GM21825 (cell line): ENCODE measurements around the gene TSPAN2.

Experiments used
- ATAC-seq: cut with Tn5 transposase; IDR thresholded peaks from one replicate; pipeline ENCODE4 v1.9.1; 2021; ENCODE audit warnings: mild to moderate bottlenecking, moderate library complexity; ENCODE audit not compliant: unreplicated experiment

Gene TSPAN2

DNA sequence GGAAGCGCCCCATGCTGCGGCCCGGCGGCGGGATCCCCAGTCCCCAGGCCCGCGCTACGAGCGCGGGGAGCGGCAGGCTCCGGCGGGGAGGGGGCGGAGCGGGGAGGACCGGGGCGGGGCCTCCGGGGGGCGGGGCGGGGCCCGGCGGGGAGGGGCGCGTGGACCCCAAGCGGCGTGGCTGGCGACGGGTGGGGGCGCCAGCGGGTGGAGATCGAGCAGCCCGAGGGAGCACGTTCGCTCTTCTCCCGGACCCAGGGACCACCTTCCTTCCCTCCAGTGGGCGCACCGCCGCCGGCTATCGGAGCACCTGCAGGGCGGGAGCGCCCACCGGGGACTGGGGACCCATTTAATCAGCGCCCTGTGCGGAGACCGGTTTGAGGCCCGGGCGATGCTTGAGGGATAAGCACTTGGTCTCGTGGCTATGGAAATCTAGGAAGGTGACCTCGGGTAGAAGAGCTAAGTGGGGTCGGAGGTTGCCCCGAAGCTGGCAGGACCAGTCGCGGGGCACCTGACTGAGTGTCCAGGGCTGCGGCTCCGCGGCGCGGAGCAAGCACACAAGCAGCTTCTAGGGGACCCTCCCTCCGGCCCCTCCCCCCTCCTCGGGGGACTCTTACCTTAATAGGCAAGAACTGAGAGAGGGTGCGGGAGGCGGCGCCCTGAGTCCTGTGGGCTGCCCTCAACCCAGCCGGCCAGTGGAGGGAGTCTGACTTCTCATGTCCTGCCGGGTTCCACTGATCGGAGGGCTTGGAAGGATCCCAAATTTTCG, at the start of gene TSPAN2:
TSPAN2 (minus strand) TSS at position 84 of the 766 bp plus-strand sequence; CDS start at position 13, 71 bp downstream.
- no peak for ATAC-seq

DNA sequence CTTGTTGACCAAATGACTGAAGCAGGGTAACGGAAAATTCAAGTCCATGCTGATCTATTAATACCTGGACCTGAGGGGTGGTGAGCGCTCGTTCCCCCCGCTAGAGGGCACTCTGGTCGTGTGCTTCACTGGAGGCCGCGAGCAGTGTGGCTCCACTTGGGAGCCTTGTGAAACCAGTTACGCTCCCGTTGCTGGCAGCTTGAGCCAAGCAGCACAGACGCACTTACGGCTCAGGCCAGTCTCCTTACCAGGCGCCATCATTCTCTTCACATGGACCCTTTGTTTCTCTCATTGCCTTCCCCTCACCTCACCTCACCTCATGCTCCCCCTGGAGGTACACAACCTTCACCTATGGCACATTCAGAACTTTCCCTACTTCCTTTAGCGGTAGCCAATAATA, 49.7 kb upstream of the TSPAN2 start:
- ATAC-seq = peak; percentile 81

DNA sequence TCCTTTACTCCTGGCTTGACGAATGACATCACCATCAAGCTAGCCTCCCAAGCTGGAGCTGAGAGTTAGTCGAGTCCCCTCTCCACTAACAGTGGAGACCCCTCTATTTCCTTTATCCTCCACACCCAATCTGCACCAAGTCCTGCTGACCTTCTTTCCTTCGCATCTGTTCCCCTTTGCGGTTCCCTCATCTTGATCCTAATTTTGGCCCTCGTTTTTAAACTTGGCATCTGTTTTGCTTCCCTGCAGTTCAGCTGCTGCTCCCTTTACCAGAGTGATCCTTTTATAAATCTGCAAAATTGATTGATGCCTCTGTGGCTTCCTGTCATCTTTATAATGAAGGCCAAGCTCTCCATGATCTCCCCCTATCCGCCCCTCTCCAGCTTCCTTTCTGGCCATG, 49.0 kb upstream of the TSPAN2 start:
- ATAC-seq = no peak

DNA sequence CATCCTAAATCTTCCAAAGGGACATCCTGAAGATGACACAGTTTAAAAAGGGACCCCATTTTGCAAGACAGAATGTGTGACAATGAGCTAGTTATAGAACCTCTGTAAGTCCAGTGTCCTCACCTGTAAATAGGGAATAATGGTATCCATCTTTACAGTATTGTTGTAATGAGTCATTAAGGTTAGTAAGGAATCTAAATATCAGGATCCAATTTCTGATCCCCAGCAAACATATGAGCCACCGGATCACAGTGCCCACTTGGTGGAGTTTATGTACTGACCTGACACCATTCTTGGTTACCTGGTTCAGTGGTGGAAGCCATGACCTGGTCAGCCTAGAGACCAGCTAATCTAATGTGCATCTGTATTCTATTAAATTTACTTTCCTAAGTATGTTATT, 47.9 kb upstream of the TSPAN2 start:
- no peak for ATAC-seq

DNA sequence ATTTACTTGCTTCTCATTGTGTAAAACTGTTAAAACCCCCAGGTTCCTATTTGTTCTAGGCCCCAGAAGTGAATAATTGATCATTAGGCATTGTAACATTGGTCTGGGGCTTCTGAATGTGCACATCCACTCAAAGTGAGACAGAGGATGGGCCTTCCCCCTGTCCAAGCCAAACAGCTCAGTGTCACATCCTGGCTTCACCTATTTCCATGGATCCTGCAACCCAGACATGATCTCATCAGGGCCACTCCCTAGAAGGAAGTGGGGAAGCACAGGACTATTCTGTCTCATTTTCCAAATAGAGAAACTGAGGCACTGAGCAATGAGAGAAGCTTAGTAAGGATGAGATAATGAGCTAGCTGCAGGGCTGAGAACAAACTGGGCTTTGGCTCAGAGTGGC, 47.4 kb upstream of the TSPAN2 start:
- no peak for ATAC-seq

DNA sequence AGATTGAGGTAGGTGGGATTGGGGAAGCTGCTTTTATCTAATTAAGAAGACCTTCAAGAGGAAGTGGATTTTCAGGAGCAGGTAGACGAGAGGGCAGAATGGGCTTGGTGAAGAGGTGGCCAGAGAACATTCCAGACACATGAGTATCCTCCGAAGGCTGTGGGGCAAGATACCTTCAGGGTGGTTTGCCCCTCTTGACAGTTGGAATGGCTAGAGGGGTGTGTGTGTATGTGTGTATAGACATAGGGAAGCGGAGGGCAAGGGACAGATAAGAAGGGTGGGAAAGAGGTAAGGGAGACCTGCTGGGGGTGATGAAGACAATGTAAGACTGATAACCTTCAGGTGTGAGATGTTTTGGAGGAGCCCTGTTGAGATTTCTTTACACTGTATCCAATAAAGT, 46.8 kb upstream of the TSPAN2 start:
- no peak for ATAC-seq

DNA sequence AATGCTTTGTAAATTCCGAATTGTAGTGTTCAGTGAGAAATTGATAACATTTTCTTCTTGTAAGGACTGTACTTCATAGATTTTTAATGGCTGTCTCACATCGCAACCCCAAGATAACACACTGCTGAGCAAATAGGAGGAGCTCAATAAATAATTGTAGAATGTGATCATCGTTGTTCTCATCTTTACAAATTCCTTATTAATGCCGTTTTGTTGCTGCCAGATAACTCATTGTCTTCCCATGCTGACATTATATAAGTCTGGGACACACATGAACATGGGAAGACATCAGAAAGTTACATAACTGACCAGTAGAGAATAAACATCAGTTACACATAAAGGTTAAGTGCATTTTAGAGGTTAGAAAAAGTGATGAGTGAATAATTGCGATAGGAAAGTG, 46.4 kb upstream of the TSPAN2 start:
- ATAC-seq = no peak

DNA sequence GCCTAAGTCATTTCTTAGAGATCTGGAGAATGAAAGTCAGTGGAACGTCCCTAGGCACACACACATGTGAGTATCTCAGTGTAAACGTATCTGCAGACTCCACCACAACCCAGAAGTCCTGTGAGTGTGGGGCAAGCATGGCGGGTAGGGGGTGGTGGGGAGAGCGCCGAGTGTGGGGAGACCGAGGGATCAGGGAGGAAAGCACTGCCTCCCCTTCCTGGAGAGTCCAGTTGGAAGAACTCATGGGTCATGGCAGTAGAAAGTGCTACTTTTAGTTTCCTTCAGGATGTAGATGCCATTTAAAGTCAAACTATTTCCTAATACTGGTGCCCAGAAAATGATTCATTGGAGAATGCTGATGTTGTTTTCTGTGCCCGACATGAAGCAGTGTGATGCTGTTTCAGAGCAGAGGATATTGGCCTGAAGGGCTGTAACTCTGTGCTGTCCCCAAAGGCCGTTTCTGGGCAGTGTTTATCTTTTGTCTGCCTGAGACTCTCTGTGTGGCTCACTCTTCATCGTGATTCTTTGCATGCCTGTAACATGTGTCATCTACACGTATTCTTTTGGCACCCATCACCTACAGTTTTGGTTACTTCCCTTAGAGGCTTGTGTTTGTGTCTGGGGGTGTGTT, 45.7 kb upstream of the TSPAN2 start:
- no peak for ATAC-seq

DNA sequence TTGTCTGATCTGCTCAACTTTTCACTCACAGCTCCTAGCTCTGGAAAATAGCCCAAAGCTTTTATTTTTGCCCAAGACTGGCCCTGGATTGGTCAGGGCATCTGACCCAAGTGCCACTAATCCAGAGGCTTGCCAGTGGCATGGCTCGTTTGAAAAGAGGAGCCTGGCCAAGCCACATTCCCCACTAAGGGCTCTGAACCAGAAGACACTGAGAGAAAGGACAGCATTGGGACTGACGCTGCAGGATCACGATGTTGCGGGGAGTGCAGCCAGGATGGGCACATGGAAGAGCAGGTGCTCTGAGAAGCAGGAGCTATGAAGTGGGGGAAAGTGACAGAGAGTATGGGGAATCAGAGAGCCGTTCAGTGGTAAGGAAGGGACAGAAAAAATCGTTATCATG, 44.9 kb upstream of the TSPAN2 start:
- ATAC-seq = no peak

DNA sequence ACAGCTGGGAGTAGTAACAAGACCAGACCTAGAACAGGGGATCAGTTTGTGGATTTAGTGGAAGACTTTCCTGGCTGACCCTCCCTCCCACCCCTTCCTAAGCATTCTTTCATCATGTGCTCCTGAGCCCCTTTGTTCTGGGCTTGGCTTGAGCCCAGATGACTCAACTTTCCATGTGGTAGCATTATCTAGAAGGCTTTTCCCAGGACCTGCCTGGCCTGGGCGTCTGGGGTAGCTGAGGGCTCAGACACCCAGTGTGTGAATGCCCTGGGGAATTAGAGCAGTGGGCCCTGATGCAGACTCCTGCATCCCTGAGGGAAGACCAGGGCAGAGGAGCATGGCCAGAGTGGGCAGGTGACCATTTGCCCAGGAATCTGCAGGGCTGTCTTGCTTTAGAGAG, 44.1 kb upstream of the TSPAN2 start:
- no peak for ATAC-seq

DNA sequence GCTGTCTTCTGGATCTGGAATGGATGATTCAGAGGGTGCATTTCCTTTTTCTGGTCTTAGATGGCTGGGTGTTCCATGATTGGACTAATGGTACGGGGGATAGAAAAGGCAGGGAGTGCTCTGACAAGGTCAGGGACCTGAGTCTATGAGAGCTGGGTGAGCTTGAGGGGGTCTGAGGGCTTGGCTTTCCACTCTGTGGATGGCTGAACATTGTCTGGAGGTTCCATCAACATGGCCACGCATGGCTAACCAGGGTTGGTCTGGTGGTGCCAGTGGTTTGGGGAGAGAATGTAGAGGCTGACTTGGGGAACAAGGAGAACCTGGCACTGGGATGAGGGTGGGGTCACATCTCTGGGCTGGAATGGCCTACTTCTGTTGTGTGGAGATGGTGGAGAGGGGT, 41.5 kb upstream of the TSPAN2 start:
- ATAC-seq = no peak

DNA sequence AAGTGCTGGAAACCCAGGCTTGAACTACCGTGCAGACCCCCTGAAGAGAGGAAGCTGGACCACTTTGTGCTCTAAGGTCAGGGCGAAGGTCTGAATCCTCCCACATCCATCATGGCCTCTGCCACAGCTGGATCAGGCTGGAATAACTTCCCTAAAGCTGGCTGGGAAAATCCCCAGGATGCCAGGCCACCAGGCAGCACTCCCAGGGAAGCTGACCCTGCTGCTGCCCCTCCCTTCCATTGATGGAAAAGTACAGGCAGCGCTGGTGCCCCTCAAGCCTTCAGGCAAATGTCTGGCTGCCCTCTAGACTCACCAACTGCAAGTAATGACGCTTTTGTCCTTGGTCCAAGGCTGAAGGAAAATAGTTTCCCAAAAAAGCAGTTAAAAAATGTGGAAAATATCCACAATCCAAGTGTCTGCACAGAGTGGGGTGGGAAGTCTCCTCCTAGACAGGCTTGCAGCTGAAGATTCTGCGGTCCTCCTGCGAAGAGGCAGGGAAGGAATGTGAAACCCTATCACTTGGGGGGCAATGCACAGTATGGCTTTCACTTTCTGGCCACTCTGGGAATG, 39.9 kb upstream of the TSPAN2 start:
- ATAC-seq = no peak

DNA sequence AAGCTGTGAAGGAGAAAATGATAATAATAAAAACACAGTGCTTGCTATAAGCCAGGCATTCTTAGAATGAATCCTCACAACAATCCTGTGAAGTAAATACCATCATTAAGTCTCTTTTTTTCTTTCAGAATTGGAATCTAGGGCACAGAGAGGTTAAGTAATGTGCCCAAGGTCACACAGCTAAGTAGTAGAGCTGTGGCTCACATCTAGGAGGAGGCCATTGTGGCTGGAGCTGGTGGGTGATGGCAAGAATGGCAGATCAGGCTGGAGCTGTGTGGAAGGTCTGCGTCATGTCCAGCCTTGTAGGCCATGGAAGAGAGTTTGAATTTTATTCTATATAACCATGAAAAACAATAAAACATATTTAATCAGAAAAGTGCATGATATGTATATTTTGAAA, 38.2 kb upstream of the TSPAN2 start:
- no peak for ATAC-seq

DNA sequence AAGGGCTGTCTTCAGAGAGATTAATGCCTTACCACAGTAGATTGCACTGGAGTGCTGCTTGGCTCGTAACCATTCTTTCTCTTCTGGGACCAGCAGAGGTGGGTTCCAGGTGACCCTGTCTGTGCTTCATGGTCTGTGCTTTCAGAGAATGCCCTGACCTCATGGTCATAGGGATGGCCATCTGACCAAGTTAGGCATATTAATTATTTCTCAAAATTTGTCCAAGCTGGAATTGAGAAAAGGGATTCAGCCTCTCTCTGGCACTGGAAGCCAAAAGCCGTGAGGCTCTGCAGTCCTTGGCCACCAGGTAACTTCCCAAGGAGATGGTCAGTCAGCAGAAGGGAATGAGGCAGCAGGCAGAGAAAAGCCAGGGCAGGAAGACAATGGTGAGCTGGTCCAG, 37.2 kb upstream of the TSPAN2 start:
- ATAC-seq = no peak

DNA sequence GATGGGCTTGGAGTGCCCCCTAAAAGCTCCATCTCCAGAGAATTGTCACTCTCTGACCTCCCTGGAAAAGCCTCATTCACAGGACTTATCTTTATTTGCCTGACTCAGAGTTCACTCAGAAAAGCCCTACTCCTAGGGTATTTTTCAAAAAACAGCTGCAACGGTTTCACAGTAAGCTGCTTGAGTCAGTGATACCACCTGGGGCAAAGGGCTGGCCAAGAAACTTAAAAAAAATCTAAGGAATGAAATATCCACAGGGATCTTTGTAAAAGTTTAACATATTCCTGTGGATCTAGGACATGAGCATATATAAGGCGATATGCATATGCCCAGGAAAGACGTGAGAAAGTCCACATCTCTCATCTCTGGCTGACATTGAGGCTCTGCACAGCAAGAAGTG, 33.8 kb upstream of the TSPAN2 start:
- ATAC-seq = no peak

DNA sequence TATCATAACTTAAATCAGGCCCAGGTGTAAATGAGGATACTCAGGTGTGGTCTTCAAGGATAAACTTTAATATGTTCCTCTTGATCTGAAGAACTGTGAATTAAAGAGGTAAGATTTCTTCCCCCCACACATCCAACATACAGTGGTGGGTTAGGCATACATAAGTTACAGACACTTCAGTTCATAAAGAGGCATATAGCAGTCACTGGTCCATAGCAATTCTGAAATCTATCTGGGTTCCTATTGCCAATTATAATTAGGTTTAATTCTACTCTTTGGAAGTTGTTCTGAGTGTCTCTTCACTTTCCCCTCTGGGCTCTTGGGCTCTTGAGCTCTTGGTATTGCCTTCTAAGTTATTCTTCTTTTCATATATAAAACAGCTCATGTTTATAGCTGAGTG, 32.5 kb upstream of the TSPAN2 start:
- ATAC-seq = no peak

DNA sequence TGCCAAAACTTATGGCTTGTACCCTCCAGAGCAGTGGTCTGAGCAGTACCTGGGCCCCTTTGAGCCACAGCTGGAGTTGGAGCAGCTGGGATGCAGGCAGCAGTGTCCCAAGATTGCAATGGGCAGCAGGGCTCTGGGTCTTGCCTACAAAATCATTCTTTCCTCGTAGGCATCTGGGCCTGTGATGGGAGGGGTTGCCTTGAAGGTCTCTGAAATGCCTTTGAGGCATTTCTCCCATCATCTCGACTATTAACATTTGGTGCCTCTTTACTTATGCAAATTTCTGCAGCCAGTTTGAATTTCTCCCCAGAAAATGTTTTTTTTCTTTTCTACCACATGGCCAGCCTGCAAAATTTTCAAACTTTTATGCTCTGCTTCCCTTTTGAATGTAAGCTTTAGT, 31.0 kb upstream of the TSPAN2 start:
- ATAC-seq = no peak

DNA sequence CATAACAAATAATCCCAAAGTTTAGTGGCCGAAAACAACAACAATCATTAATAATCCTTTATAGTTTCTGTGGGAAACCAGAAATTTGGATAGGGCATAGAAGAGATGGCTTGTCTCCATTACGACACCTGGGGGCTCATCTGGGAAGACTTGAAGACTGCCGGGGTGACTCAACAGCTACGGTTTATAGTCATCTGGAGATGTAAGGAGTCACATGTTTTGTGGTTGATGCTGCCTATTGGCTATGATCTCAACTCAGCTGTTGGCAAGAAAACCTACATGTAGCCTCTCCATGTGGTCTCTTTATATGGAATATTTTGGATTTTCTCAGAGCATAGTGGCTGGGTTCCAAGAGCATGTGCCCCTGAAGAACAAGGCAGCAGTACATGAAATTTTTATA, 29.3 kb upstream of the TSPAN2 start:
- no peak for ATAC-seq

DNA sequence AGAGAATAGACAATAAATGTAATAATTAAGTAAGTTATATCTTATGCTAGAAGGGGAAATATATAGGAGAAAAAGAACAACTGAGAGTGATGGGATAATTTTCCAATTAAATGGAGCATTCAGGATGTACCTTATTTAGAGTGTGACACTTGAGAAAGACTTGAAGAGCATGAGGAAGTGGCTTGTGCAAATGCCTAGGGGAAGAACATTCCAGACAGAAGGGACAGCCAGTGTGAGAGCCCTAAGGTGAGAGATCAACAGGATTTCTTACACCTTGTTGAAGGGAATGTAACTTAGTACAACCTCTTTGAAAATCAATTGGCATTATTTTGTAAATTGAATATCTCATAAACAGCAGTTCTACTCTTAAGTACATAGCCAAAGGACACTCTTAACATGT, 28.8 kb upstream of the TSPAN2 start:
- ATAC-seq = no peak

DNA sequence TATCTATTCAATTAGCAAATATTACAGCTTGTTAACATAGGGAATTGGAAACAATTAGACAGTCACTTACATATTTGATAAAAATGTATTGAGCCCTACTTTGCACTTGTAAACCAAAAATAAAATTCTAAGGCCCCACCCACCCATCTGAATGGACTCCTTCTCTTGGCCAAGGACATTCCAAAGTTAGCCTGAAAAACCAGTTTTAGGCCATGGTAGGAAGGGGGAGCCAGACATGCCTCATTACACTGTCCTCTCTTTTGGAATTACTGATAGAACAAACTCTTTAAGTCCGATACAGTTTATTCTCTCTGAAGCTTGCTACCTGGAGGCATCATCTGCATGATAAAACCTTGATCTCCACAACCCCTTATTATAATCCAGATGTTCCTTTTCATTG, 28.0 kb upstream of the TSPAN2 start:
- no peak for ATAC-seq

DNA sequence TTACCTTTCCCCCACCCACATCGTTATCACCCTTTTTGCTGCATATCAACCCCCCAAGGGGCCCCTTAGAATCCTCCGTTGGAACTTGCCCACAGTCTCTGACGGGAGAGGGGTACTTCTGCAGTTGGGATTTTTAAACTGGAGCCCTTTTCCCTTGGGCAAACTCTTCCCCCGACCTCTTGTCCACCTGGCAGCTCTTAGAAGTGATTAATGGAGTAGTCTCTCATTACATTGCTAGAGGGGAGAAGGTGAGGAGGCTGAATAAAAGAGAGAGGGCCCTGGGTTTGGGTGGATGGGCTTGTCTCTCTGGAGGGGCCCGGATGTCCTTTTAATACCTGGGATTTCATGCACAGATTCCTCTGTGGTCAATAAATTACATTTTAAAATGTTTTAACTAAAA, 27.2 kb upstream of the TSPAN2 start:
- ATAC-seq = no peak

DNA sequence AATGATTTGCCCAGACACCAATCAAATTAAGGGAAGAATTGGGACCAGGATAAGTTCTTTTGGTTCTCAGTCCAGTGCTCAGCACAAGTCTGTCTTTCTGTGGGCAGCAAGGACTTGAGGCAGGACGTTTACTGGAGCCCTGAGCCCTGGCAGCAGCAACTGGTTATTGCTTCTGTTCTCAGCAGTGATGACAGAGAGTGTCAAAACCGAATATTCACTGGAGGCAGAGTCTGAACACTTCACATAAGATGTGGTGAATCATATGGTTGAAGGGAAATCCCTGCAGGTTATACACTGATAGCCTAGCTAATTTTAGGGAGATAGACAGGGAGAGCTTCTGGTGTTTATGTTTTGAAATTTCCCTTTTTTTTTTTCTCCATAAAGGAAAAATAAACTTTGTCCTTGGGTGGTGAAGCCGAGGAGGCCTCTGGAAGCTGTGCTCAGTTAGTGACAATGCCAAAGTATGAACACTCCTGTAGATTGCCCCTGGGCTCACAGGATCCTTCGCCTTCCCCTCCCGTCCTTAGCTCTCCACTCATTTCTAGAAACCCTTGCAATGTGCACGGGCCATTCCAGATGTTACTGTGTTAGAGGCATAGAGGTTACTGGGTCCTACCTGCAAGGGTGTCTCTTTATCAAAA, 26.3 kb upstream of the TSPAN2 start:
- ATAC-seq = no peak
